Heart right ventricle (tissue), 16 donors: Measurements from ENCODE around the gene GBA2. TPM values are rescaled to one million over a fixed set of nuclear protein-coding genes. Genes with fewer than 3 reads are reported as not detected.

Source experiments
- ATAC-seq, 8 donors: fragments of 200-7000 bp; cut with Tn5 transposase; one replicate each; pipeline ENCODE4 v1.9.1; 2020; ENCODE audit warnings: mild to moderate bottlenecking in 8 of 8, moderate library complexity in 8 of 8, moderate number of reproducible peaks in 1 of 8
- DNase-seq, 2 donors: peaks; one replicate each; pipeline ENCODE4 v3.0.0-alpha.2; 2020
- H3K27ac ChIP-seq, 10 donors: fragments of 200-600 bp; sonication (generic) in 2 of 10; one replicate each; pipeline versions ENCODE4 v1.5.0 to v1.8.0; 2020 to 2022; ENCODE audit warnings: mild to moderate bottlenecking in 3 of 10
- H3K27me3 ChIP-seq, 7 donors: fragments of 200-600 bp; one replicate each; pipeline ENCODE4 v1.8.0; 2021 to 2022; ENCODE audit warnings: mild to moderate bottlenecking in 2 of 7
- H3K36me3 ChIP-seq, 9 donors: fragments of 200-600 bp; sonication (generic) in 1 of 9; one replicate each; pipeline versions ENCODE4 v1.5.0 to v1.8.0; 2020 to 2022; ENCODE audit warnings: mild to moderate bottlenecking in 2 of 9
- H3K4me1 ChIP-seq, 9 donors: fragments of 200-600 bp; sonication (generic) in 1 of 9; one replicate each; pipeline versions ENCODE4 v1.5.0 to v1.8.0; 2020 to 2022; ENCODE audit warnings: mild to moderate bottlenecking in 4 of 9
- H3K4me3 ChIP-seq, 10 donors: fragments of 200-600 bp; sonication (generic) in 2 of 10; one replicate each; pipeline versions ENCODE4 v1.5.0 to v1.8.0; 2020 to 2022; ENCODE audit warnings: mild to moderate bottlenecking in 7 of 10, moderate library complexity in 2 of 10
- H3K9me3 ChIP-seq, 11 donors: fragments of 200-600 bp in 10 of 11; sonication (generic) in 2 of 11; one replicate each; pipeline versions ENCODE4 v1.5.0 to v1.8.0; 2013 to 2022; ENCODE audit warnings: mild to moderate bottlenecking in 2 of 11, control low read depth in 1 of 11, moderate library complexity in 1 of 11
- CTCF ChIP-seq, 9 donors: fragments of 200-600 bp; sonication (generic) in 2 of 9; IDR thresholded peaks; one replicate each; pipeline versions ENCODE4 v1.5.0 to v1.8.0; 2021 to 2022; ENCODE audit warnings: antibody characterized with exemption in 9 of 9, mild to moderate bottlenecking in 5 of 9, moderate library complexity in 1 of 9
- WGBS, 2 donors: extraction: QIAGEN DNeasy Blood & Tissue Kit; methylation state at CpG; one replicate each; pipeline ENCODE4 v1.1.7; 2013; ENCODE audit warnings: inconsistent platforms in 1 of 2; 5-methylcytosine and 5-hydroxymethylcytosine counted together
- intact Hi-C, 10 donors: fragments of 100-400 bp; cut with DNase I; formaldehyde crosslinking; loops; one replicate each; pipeline versions ENCODE4 v1.11.1 to v1.14.2; 2022
- polyA plus RNA-seq, 2 donors: library from polyadenylated mRNA; stranded (reverse); fragments of 200-250 nt; gene quantifications; one replicate each; pipeline ENCODE4 v1.2.3, GENCODE V29; 2013
- total RNA-seq, 10 donors: library from RNA; stranded (reverse); fragmentation: NEBNext Ultra II Directional in 3 of 10; extraction: Animal tissue kit (Norgen Biotek cat#: 25700) in 3 of 10; gene quantifications; one replicate each; pipeline versions ENCODE4 v1.2.1 to v1.2.4, GENCODE V29; 2021 to 2023
- donor health status: Arrhythmogenic right ventricular cardiomyopathy.
- donor health status: ischemic (EF 13 %, LVEDD 7.1; RV severe dilation, severe dysfunction).
- donor health status: healthy with polysubstance abuse.
- donor health status: DM: no; HTN: yes; CAD: no.
- donor health status: DM: no; HTN: no; CAD: no.
- donor health status: ischemic (EF 25% LVEDD 6.9; RV normal size, moderate dysfunction).
- donor health status: ischemic (EF 25% LVEDD 5.7; RV mildly dilated, moderate dysfunction).
- donor health status: healthy.
- donor health status: DM: yes; HTN: yes; CAD: no.
- donor health status: Ischemic cardiomyopathy.
- donor health status: ischemic (EF 35%, LVEDD 5.7; RV mildly dilated, moderate dysfunction).
- donor health status: nonischemic (EF 11% LVEDD 7.7; RV severe dilation, severe dysfunction).
- donor health status: DM: yes; HTN: yes; CAD: no.
- donor health status: PGD.
- donor health status: ischemic (EF 29% LVEDD 5.4; RV normal size, mild dysfunction).
- donor health status: nonischemic (EF 23%, LVEDD 6.1; RV moderate dilation, normal function).

Gene GBA2
- total and polyA plus RNA-seq, 12 donors = 47.4 to 102 (median 79.5) TPM

GRCh38 chr9:35767458-35767857 lies 18.4 kb upstream of the GBA2 start:
- 89 to 97% methylated on average over 1 of the region's 1 CpG for WGBS, 2 donors
- no peak overlapping the region for H3K27ac ChIP-seq
- no peaks in the 10 kb centered on the region for H3K27me3 ChIP-seq
- peaks cover 7 to 26% (median 19%) of the 10 kb centered on the region in 9 donors for H3K4me1 ChIP-seq
- no peak for ATAC-seq
- no peaks in the 10 kb centered on the region for H3K9me3 ChIP-seq
- H3K4me3 ChIP-seq = no peak overlapping the region
- no peak for DNase-seq
- intact Hi-C loops = no loop called here
- H3K36me3 ChIP-seq = no peaks in the 10 kb centered on the region
- TF ChIP-seq CTCF (IDR thresholded peaks at IDR 0.05) = no peak

- Histone ChIP-seq H3K4me3 (no peak overlapping the region), H3K9me3 (no peaks in the 10 kb centered on the region), H3K4me1 (peaks cover 6 to 21% (median 17%) of the 10 kb centered on the region in 9 donors), H3K36me3 (no peaks in the 10 kb centered on the region), H3K27ac (no peak overlapping the region), H3K27me3 (no peaks in the 10 kb centered on the region)
- WGBS, 2 donors = 83 to 94% methylated on average over 2 of the region's 2 CpGs
- intact Hi-C loops = no loop called here
- no peak for TF ChIP-seq CTCF (IDR thresholded peaks at IDR 0.05)
- DNase-seq (no peak), ATAC-seq (no peak)
Measured at GRCh38 chr9:35766997-35767396, 18.0 kb upstream of the GBA2 start.

- H3K27ac ChIP-seq = no peak overlapping the region
- H3K9me3 ChIP-seq = no peaks in the 10 kb centered on the region
- ATAC-seq = no peak
- intact Hi-C loops = no loop called here
- no peak for DNase-seq
- H3K4me1 ChIP-seq = peaks cover 0 to 18% (median 2%) of the 10 kb centered on the region in 9 donors
- no peak overlapping the region for H3K4me3 ChIP-seq
- no peak for TF ChIP-seq CTCF (IDR thresholded peaks at IDR 0.05)
- H3K36me3 ChIP-seq = no peaks in the 10 kb centered on the region
- WGBS, 2 donors = 96 to 100% methylated on average over 1 of the region's 1 CpG
- no peaks in the 10 kb centered on the region for H3K27me3 ChIP-seq
Measured at GRCh38 chr9:35763803-35764202, 14.8 kb upstream of the GBA2 start.

DNA sequence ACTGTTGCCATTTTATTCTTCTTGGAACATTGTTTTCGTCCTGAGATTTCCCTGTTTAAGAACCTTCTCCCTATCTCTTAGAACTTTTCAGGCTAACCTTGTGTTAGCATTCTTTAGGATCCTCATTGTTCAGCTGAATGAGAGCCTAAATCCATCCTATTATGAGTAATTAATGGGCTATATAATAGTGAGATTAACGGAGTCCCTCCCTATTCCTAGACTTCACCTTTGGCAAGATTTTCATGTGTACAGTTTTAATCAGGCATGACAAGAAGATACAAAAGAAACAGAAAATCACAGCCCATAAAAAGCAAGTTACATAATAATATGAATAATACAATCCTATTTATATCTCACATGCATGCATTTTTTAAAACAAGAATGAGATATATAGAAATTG lies 14.2 kb upstream of the GBA2 start:
- Histone ChIP-seq H3K36me3 (no peaks in the 10 kb centered on the region), H3K9me3 (no peaks in the 10 kb centered on the region), H3K4me3 (no peak overlapping the region), H3K27ac (no peak overlapping the region), H3K27me3 (no peaks in the 10 kb centered on the region), H3K4me1 (peaks cover 0 to 25% (median 9%) of the 10 kb centered on the region in 9 donors)
- TF ChIP-seq CTCF (IDR thresholded peaks at IDR 0.05) = no peak
- ATAC-seq (no peak), DNase-seq (no peak)
- intact Hi-C loops = no loop called here
- 90 to 95% methylated on average over 2 of the region's 2 CpGs for WGBS, 2 donors
